H1 (cell line): ENCODE results near the gene HES4. TPM values are rescaled to one million over a fixed set of nuclear protein-coding genes. Genes with fewer than 3 reads are reported as not detected.

Source experiments
- CTCF ChIA-PET: fragments of 300-600 bp; sonication (Branson Sonifier 250); formaldehyde crosslinking; loops from one replicate; lab custom pipeline; 2021; ENCODE audit not compliant: partially characterized antibody; lab: Charles Lee
- POLR2A ChIA-PET: fragments of 300-600 bp; sonication (Branson Sonifier 250); formaldehyde crosslinking; loops from one replicate; lab custom pipeline; 2021; ENCODE audit warnings: inconsistent platforms; ENCODE audit not compliant: partially characterized antibody; lab: Charles Lee
- DNase-seq, 2 experiments: peaks; one replicate each; pipeline versions ENCODE4 v3.0.0 to v3.0.0-alpha.2; 2010 to 2022; ENCODE audit warnings: low spot score in 2 of 2, low read depth in 1 of 2, mixed read lengths in 1 of 2
- FAIRE-seq: peaks from 2 replicates; lab custom pipeline; 2011; peaks lifted over from hg19 to GRCh38; lab: Jason Lieb, UNC
- H2AFZ ChIP-seq: 2 replicates; pipeline ENCODE4 v1.8.1; 2012; ENCODE audit warnings: low read length, inconsistent platforms
- H2AK5ac ChIP-seq: 2 replicates; pipeline ENCODE4 v1.6.1; 2013; ENCODE audit warnings: low read depth, low read length
- H2BK120ac ChIP-seq: replicated peaks from 2 replicates; pipeline ENCODE3; 2013; ENCODE audit warnings: low read depth, low read length, inconsistent platforms
- H2BK12ac ChIP-seq: 2 replicates; pipeline ENCODE4 v1.6.1; 2013; ENCODE audit warnings: low read depth, low read length
- H2BK15ac ChIP-seq: 2 replicates; pipeline ENCODE4 v1.6.1; 2013; ENCODE audit warnings: low read length
- H2BK20ac ChIP-seq: 2 replicates; pipeline ENCODE4 v1.6.1; 2013; ENCODE audit warnings: low read length
- H2BK5ac ChIP-seq: 2 replicates; pipeline ENCODE4 v1.6.1; 2013; ENCODE audit warnings: low read depth, low read length
- H3K14ac ChIP-seq: 2 replicates; pipeline ENCODE4 v1.6.1; 2013; ENCODE audit warnings: inconsistent platforms; ENCODE audit not compliant: insufficient read length
- H3K18ac ChIP-seq: 2 replicates; pipeline ENCODE4 v1.6.1; 2013; ENCODE audit warnings: low read length; ENCODE audit errors: extremely low read depth
- H3K23ac ChIP-seq: 2 replicates; pipeline ENCODE4 v1.6.1; 2013; ENCODE audit warnings: inconsistent platforms; ENCODE audit not compliant: insufficient read length
- H3K23me2 ChIP-seq: 2 replicates; pipeline ENCODE4 v1.6.1; 2013; ENCODE audit warnings: low read depth, low read length
- H3K27ac ChIP-seq: 2 replicates; pipeline ENCODE4 v1.6.1; 2011; ENCODE audit warnings: low read depth, low read length, inconsistent platforms
- H3K27me3 ChIP-seq, 4 experiments: replicated peaks in 1 of 4; 1 replicate in 1 of 4; 2 replicates in 3 of 4; pipeline versions ENCODE4 v1.6.1 to v1.8.1; 2011 to 2013; ENCODE audit warnings: low read length in 3 of 4, mild to moderate bottlenecking in 3 of 4, inconsistent platforms in 2 of 4, mixed read lengths in 2 of 4, moderate library complexity in 1 of 4; ENCODE audit not compliant: control insufficient read depth in 3 of 4, insufficient read depth in 3 of 4; ENCODE audit errors: extremely low read depth in 1 of 4
- H3K36me3 ChIP-seq, 4 experiments: 2 replicates each; pipeline versions ENCODE4 v1.6.1 to v1.8.1; 2011 to 2013; ENCODE audit warnings: mild to moderate bottlenecking in 4 of 4, low read length in 3 of 4, moderate library complexity in 2 of 4, control low read depth in 1 of 4, inconsistent platforms in 1 of 4; ENCODE audit not compliant: insufficient read depth in 4 of 4, control insufficient read depth in 2 of 4
- H3K4ac ChIP-seq: replicated peaks from 2 replicates; pipeline ENCODE3; 2013; ENCODE audit warnings: low read length, low read depth, mixed read lengths, inconsistent platforms; ENCODE audit not compliant: insufficient read length
- H3K4me1 ChIP-seq, 4 experiments: replicated peaks in 1 of 4; 1 replicate in 1 of 4; 2 replicates in 3 of 4; pipeline versions ENCODE4 v1.6.1 to v1.8.1; 2011 to 2013; ENCODE audit warnings: low read length in 3 of 4, inconsistent platforms in 2 of 4, mixed read lengths in 1 of 4; ENCODE audit not compliant: insufficient read depth in 4 of 4, control insufficient read depth in 3 of 4
- H3K4me2 ChIP-seq, 2 experiments: 2 replicates each; pipeline versions ENCODE4 v1.6.1 to v1.8.1; 2011 to 2013; ENCODE audit warnings: low read depth in 2 of 2, low read length in 2 of 2, control low read depth in 1 of 2, inconsistent platforms in 1 of 2, mild to moderate bottlenecking in 1 of 2; ENCODE audit not compliant: insufficient read depth in 1 of 2
- H3K4me3 ChIP-seq, 4 experiments: fragments of 200-600, 300-600 bp in 1 of 4; sonication (generic), shearing (Covaris generic), sonication (Bioruptor Twin) in 1 of 4; 2 replicates each; pipeline versions ENCODE4 v1.5.1 to v1.8.1; 2011 to 2016; ENCODE audit warnings: low read length in 4 of 4, low read depth in 3 of 4, control low read depth in 2 of 4, inconsistent platforms in 2 of 4, mild to moderate bottlenecking in 2 of 4, mixed read lengths in 1 of 4, moderate library complexity in 1 of 4; ENCODE audit not compliant: insufficient read depth in 2 of 4; ENCODE audit errors: extremely low read depth in 1 of 4
- H3K56ac ChIP-seq: replicated peaks from 2 replicates; pipeline ENCODE3; 2013; ENCODE audit warnings: low read depth, mild to moderate bottlenecking, mixed read lengths, low read length, inconsistent platforms; ENCODE audit not compliant: insufficient read length
- H3K79me1 ChIP-seq: 2 replicates; pipeline ENCODE4 v1.6.1; 2013; ENCODE audit warnings: low read depth, low read length, control low read depth
- H3K79me2 ChIP-seq, 2 experiments: 2 replicates each; pipeline versions ENCODE4 v1.6.1 to v1.8.1; 2012 to 2013; ENCODE audit warnings: low read length in 2 of 2, mild to moderate bottlenecking in 2 of 2, inconsistent platforms in 1 of 2; ENCODE audit not compliant: insufficient read depth in 2 of 2, control insufficient read depth in 1 of 2
- H3K9ac ChIP-seq, 4 experiments: replicated peaks in 1 of 4; 1 replicate in 1 of 4; 2 replicates in 3 of 4; pipeline versions ENCODE4 v1.6.1 to v1.8.1; 2011 to 2013; ENCODE audit warnings: low read depth in 3 of 4, low read length in 3 of 4, control low read depth in 2 of 4, mild to moderate bottlenecking in 2 of 4, moderate library complexity in 2 of 4, inconsistent platforms in 1 of 4; ENCODE audit errors: extremely low read depth in 1 of 4
- H3K9me3 ChIP-seq, 2 experiments: 2 replicates each; pipeline versions ENCODE4 v1.6.1 to v1.8.1; 2012 to 2013; ENCODE audit warnings: mild to moderate bottlenecking in 2 of 2, moderate library complexity in 2 of 2, control low read depth in 1 of 2, inconsistent platforms in 1 of 2, low read depth in 1 of 2, low read length in 1 of 2, mixed read lengths in 1 of 2; ENCODE audit not compliant: insufficient read depth in 2 of 2
- H4K20me1 ChIP-seq, 2 experiments: replicated peaks in 1 of 2; 2 replicates each; pipeline versions ENCODE3 to v1.8.1; 2011 to 2013; ENCODE audit warnings: inconsistent platforms in 2 of 2, low read length in 2 of 2, mild to moderate bottlenecking in 1 of 2; ENCODE audit not compliant: insufficient read depth in 2 of 2, control insufficient read depth in 1 of 2
- H4K5ac ChIP-seq: 2 replicates; pipeline ENCODE4 v1.6.1; 2013; ENCODE audit warnings: low read length, low read depth, mixed read lengths, inconsistent platforms; ENCODE audit not compliant: insufficient read length
- H4K8ac ChIP-seq: 2 replicates; pipeline ENCODE4 v1.8.0; 2013; ENCODE audit warnings: mild to moderate bottlenecking, moderate library complexity, low read length, inconsistent platforms; ENCODE audit not compliant: insufficient read depth; ENCODE audit errors: extremely low read depth
- H4K91ac ChIP-seq: replicated peaks from 2 replicates; pipeline ENCODE3; 2013; ENCODE audit warnings: low read length, mixed read lengths, inconsistent platforms; ENCODE audit not compliant: insufficient read length
- BCL11A ChIP-seq, 2 experiments: IDR thresholded peaks; one replicate each; pipeline ENCODE4 v1.6.1; 2011; ENCODE audit warnings: low read depth in 2 of 2, low read length in 2 of 2, mild to moderate bottlenecking in 2 of 2
- CHD2 ChIP-seq: IDR thresholded peaks from 2 replicates; pipeline ENCODE4 v1.6.1; 2012; ENCODE audit warnings: low read length, improper control_type of control experiment
- CTCF ChIP-seq, 3 experiments: IDR thresholded peaks; 1 replicate in 2 of 3; 2 replicates in 1 of 3; pipeline versions ENCODE4 v1.5.1 to v1.6.1; 2011; ENCODE audit warnings: low read length in 3 of 3, mild to moderate bottlenecking in 3 of 3, inconsistent platforms in 2 of 3, low read depth in 1 of 3, moderate library complexity in 1 of 3; ENCODE audit not compliant: insufficient read depth in 1 of 3; ENCODE audit errors: control extremely low read depth in 1 of 3
- E2F6 ChIP-seq: IDR thresholded peaks from 2 replicates; pipeline ENCODE4 v1.6.1; 2012; ENCODE audit warnings: inconsistent platforms
- EP300 ChIP-seq, 2 experiments: IDR thresholded peaks; 1 replicate in 1 of 2; 2 replicates in 1 of 2; pipeline ENCODE4 v1.6.1; 2011 to 2012; ENCODE audit warnings: low read depth in 2 of 2, low read length in 2 of 2, mild to moderate bottlenecking in 2 of 2, borderline replicate concordance in 1 of 2, inconsistent platforms in 1 of 2, moderate library complexity in 1 of 2
- POLR2A ChIP-seq, 2 experiments: IDR thresholded peaks; 1 replicate in 1 of 2; 2 replicates in 1 of 2; pipeline ENCODE4 v1.6.1; 2011; ENCODE audit warnings: low read depth in 2 of 2, low read length in 2 of 2, mild to moderate bottlenecking in 2 of 2; ENCODE audit errors: control extremely low read depth in 1 of 2
- RBBP5 ChIP-seq: IDR thresholded peaks from 2 replicates; pipeline ENCODE4 v1.7.1; 2012; ENCODE audit warnings: low read depth, mild to moderate bottlenecking, inconsistent platforms, low read length, moderate library complexity, borderline replicate concordance
- RNF2 ChIP-seq: fragments of 200-900, 300-1000 bp; sonication (generic); IDR thresholded peaks from 2 replicates; pipeline ENCODE4 v1.7.1; 2016; ENCODE audit warnings: borderline replicate concordance, low read depth, mild to moderate bottlenecking, antibody characterized with exemption, low read length; ENCODE audit not compliant: poor library complexity, severe bottlenecking; ENCODE audit errors: missing control alignments
- YY1 ChIP-seq: IDR thresholded peaks from 2 replicates; pipeline ENCODE4 v1.6.1; 2011; ENCODE audit warnings: low read depth, mild to moderate bottlenecking, low read length
- ZNF274 ChIP-seq: IDR thresholded peaks from 2 replicates; pipeline ENCODE4 v1.7.0; 2012; ENCODE audit warnings: low read length, borderline replicate concordance; ENCODE audit errors: extremely low read depth
- whole genome bisulfite sequencing, 2 experiments: shearing (Covaris generic) in 1 of 2; methylation state at CpG; one replicate each; pipeline versions ENCODE4 v1.1.6 to v1.1.7; 2013 to 2015; ENCODE audit warnings: low lambda C conversion rate in 2 of 2, mixed read lengths in 2 of 2, inconsistent platforms in 1 of 2, low coverage in 1 of 2, missing lambda C conversion rate in 1 of 2; ENCODE audit not compliant: insufficient replicate concordance in 2 of 2, insufficient coverage in 1 of 2, insufficient read length in 1 of 2; ENCODE audit errors: extremely low coverage in 1 of 2, missing lambda C conversion rate in 1 of 2; 5-methylcytosine and 5-hydroxymethylcytosine counted together
- polyA plus RNA-seq, 7 experiments: library from polyadenylated mRNA; depleted of rRNA in 3 of 7; stranded (reverse) in 5 of 7; unstranded in 2 of 7; fragments of >200 nt in 5 of 7; fragments of 200-250 nt in 2 of 7; gene quantifications; 1 replicate in 5 of 7; 2 replicates in 1 of 7; 4 replicates in 1 of 7; pipeline versions ENCODE4 v1.2.1 to v1.2.3, GENCODE V29; 2011 to 2013; ENCODE audit warnings: missing spikeins in 2 of 7, mixed read lengths in 2 of 7
- total RNA-seq: library from RNA; stranded (reverse); fragmentation: NEBNext Ultra II Directional; extraction: Animal tissue kit (Norgen Biotek cat#: 25700); gene quantifications from 2 replicates; pipeline ENCODE4 v1.2.1, GENCODE V29; 2021

HES4 gene
- total and polyA plus RNA-seq, 2 of the 8 experiments (the other 6 are each of a cell fraction or from before 2014, with no cell fraction given): 2.8 to 3.5 TPM

GRCh38 chr1:984476-984814 lies 15.5 kb downstream of the HES4 start:
- no peak overlapping the region for H3K9ac ChIP-seq
- no peak for TF ChIP-seq ZNF274
- TF ChIP-seq EP300 (IDR thresholded peaks at IDR 0.05; ENCODE audit: borderline replicate concordance in 1 of 2, low read depth in 2 of 2, low read length in 2 of 2): no peak
- TF ChIP-seq CHD2: no peak
- TF ChIP-seq CTCF (IDR thresholded peaks at IDR 0.05; ENCODE audit: control extremely low read depth in 1 of 3, insufficient read depth in 1 of 3, low read depth in 1 of 3, low read length in 3 of 3): no peak
- no peak for TF ChIP-seq BCL11A (IDR thresholded peaks at IDR 0.05; ENCODE audit: low read depth in 2 of 2, low read length in 2 of 2)
- no peak for TF ChIP-seq E2F6
- TF ChIP-seq POLR2A (IDR thresholded peaks at IDR 0.05; ENCODE audit: control extremely low read depth in 1 of 2, low read depth in 2 of 2, low read length in 2 of 2): no peak
- TF ChIP-seq RBBP5: no peak
- TF ChIP-seq RNF2: no peak
- no peak for TF ChIP-seq YY1

More at GRCh38 chr1:984476-984814, 15.5 kb downstream of the HES4 start:
- WGBS, 2 experiments: 65% methylated on average over 12 of the region's 12 CpGs; no CpG with 5 or more reads in 1 of the 2 experiments
- no peak overlapping the region for H2BK15ac ChIP-seq
- H2AK5ac ChIP-seq: no peak overlapping the region
- H3K56ac ChIP-seq: no peak overlapping the region
- DNase-seq: no peak
- H3K9me3 ChIP-seq: no peaks in the 10 kb centered on the region
- no peaks in the 10 kb centered on the region for H3K36me3 ChIP-seq
- no peak overlapping the region for H3K14ac ChIP-seq
- H2BK5ac ChIP-seq: no peak overlapping the region
- no peaks in the 10 kb centered on the region for H3K79me1 ChIP-seq
- ChIA-PET POLR2A (interaction anchor here (0.7 to 1.6 kb wide), 3 partner anchors 15 to 56 kb away, joined by 3 to 4 read pairs (median 4); partner anchors contain the start of gene HES4), CTCF (interaction anchor here (0.7 to 6.9 kb wide), 37 partner anchors 8 to 266 kb away, joined by 3 to 86 read pairs (median 5); partner anchors contain the start of genes HES4, ISG15, PLEKHN1 and SDF4)
- peak overlapping the region in 1 of 2 experiments; percentile 38; a peak in 2 of 4 replicates for H3K4me2 ChIP-seq
- H4K20me1 ChIP-seq: peaks cover 0 to 8% of the 10 kb centered on the region in 2 experiments
- no peak overlapping the region for H2BK20ac ChIP-seq
- peaks cover 4% of the 10 kb centered on the region; the same call in 1 of the 2 replicates for H3K23me2 ChIP-seq
- no peaks in the 10 kb centered on the region; a peak in 1 of 7 replicates for H3K4me1 ChIP-seq
- H3K4ac ChIP-seq: no peak overlapping the region
- FAIRE-seq: no peak
- no peak overlapping the region for H2BK12ac ChIP-seq
- H4K91ac ChIP-seq: no peak overlapping the region
- no peak overlapping the region for H2AFZ ChIP-seq
- H3K18ac ChIP-seq: no peak overlapping the region
- H3K79me2 ChIP-seq: no peaks in the 10 kb centered on the region
- H3K4me3 ChIP-seq: no peak overlapping the region
- H3K23ac ChIP-seq: no peak overlapping the region
- no peak overlapping the region for H3K27ac ChIP-seq
- H2BK120ac ChIP-seq: no peak overlapping the region
- no peak overlapping the region for H4K8ac ChIP-seq
- H3K27me3 ChIP-seq: peaks cover under 1 to 33% (median 19%) of the 10 kb centered on the region in 4 experiments
- H4K5ac ChIP-seq: no peak overlapping the region
